Glutamatergic neuron (in vitro differentiated cells): Measurements from ENCODE around the gene OSTM1. TPM values are rescaled to one million over a fixed set of nuclear protein-coding genes. Genes with fewer than 3 reads are reported as not detected.

Experiments used
- DNase-seq: peaks from one replicate; pipeline ENCODE4 v3.0.0; 2022
- H3K27ac Mint-ChIP-seq: one replicate; pipeline ENCODE4 v1.8.0; 2020; ENCODE audit warnings: mild to moderate bottlenecking, mixed read lengths, inconsistent platforms; ENCODE audit not compliant: unreplicated experiment
- H3K27me3 Mint-ChIP-seq: one replicate; pipeline ENCODE4 v1.8.0; 2020; ENCODE audit warnings: mild to moderate bottlenecking, moderate library complexity, mixed read lengths, inconsistent platforms; ENCODE audit not compliant: unreplicated experiment
- H3K36me3 Mint-ChIP-seq: one replicate; pipeline ENCODE4 v1.8.0; 2020; ENCODE audit warnings: mild to moderate bottlenecking, mixed read lengths, inconsistent platforms; ENCODE audit not compliant: unreplicated experiment
- H3K4me1 Mint-ChIP-seq: one replicate; pipeline ENCODE4 v1.8.0; 2020; ENCODE audit warnings: mild to moderate bottlenecking, low read depth, mixed read lengths, inconsistent platforms; ENCODE audit not compliant: unreplicated experiment
- H3K4me3 Mint-ChIP-seq: one replicate; pipeline ENCODE4 v1.8.0; 2020; ENCODE audit warnings: mild to moderate bottlenecking, mixed read lengths, inconsistent platforms; ENCODE audit not compliant: unreplicated experiment
- H3K9me3 Mint-ChIP-seq: one replicate; pipeline ENCODE4 v1.8.0; 2020; ENCODE audit warnings: mild to moderate bottlenecking, moderate library complexity, mixed read lengths, inconsistent platforms; ENCODE audit not compliant: unreplicated experiment
- CTCF ChIP-seq: fragments of 200-600 bp; sonication (generic); IDR thresholded peaks from one replicate; pipeline ENCODE4 v1.5.0; 2021; ENCODE audit not compliant: partially characterized antibody, unreplicated experiment
- total RNA-seq: library from RNA; stranded (reverse); fragmentation: NEBNext Ultra II Directional; extraction: Animal tissue kit (Norgen Biotek cat#: 25700); gene quantifications from one replicate; pipeline ENCODE4 v1.2.1, GENCODE V29; 2021; ENCODE audit not compliant: unreplicated experiment

The OSTM1 gene
- total RNA-seq, 1 donor from 2014 or later = 47.7 TPM

GRCh38 chr6:108102965-108103364, 28.4 kb upstream of the OSTM1 start:
- no peak for TF ChIP-seq CTCF
- H3K4me1 Mint-ChIP-seq = peaks cover 27% of the 10 kb centered on the region
- H3K27ac Mint-ChIP-seq = peak overlapping the region; percentile 31
- peaks cover 2% of the 10 kb centered on the region for H3K9me3 Mint-ChIP-seq
- DNase-seq = no peak
- H3K27me3 Mint-ChIP-seq = no peaks in the 10 kb centered on the region
- no peaks in the 10 kb centered on the region for H3K36me3 Mint-ChIP-seq
- no peak overlapping the region for H3K4me3 Mint-ChIP-seq

- no peak for DNase-seq
- peaks cover 2% of the 10 kb centered on the region for H3K9me3 Mint-ChIP-seq
- peaks cover 12% of the 10 kb centered on the region for H3K4me1 Mint-ChIP-seq
- TF ChIP-seq CTCF = no peak
- H3K4me3 Mint-ChIP-seq = no peak overlapping the region
- H3K27me3 Mint-ChIP-seq = peaks cover 2% of the 10 kb centered on the region
- H3K36me3 Mint-ChIP-seq = no peaks in the 10 kb centered on the region
- no peak overlapping the region for H3K27ac Mint-ChIP-seq
Measured at GRCh38 chr6:108100003-108100402, 25.5 kb upstream of the OSTM1 start.

GRCh38 chr6:108097882-108098281, 23.3 kb upstream of the OSTM1 start:
- peaks cover 6% of the 10 kb centered on the region for H3K4me1 Mint-ChIP-seq
- no peak overlapping the region for H3K27ac Mint-ChIP-seq
- peaks cover 2% of the 10 kb centered on the region for H3K27me3 Mint-ChIP-seq
- H3K4me3 Mint-ChIP-seq = no peak overlapping the region
- H3K36me3 Mint-ChIP-seq = no peaks in the 10 kb centered on the region
- DNase-seq = no peak
- peaks cover 3% of the 10 kb centered on the region for H3K9me3 Mint-ChIP-seq
- no peak for TF ChIP-seq CTCF

- Mint-ChIP-seq H3K27ac (no peak overlapping the region), H3K27me3 (peaks cover 2% of the 10 kb centered on the region), H3K9me3 (peaks cover 3% of the 10 kb centered on the region), H3K4me3 (no peak overlapping the region), H3K4me1 (no peaks in the 10 kb centered on the region), H3K36me3 (no peaks in the 10 kb centered on the region)
- no peak for DNase-seq
- no peak for TF ChIP-seq CTCF
Measured at GRCh38 chr6:108093781-108094300, 19.3 kb upstream of the OSTM1 start.

GRCh38 chr6:108091288-108091687, 16.7 kb upstream of the OSTM1 start:
- no peak overlapping the region for H3K27ac Mint-ChIP-seq
- H3K36me3 Mint-ChIP-seq = no peaks in the 10 kb centered on the region
- H3K9me3 Mint-ChIP-seq = peaks cover 2% of the 10 kb centered on the region

More at GRCh38 chr6:108091288-108091687, 16.7 kb upstream of the OSTM1 start:
- H3K4me3 Mint-ChIP-seq = no peak overlapping the region
- H3K4me1 Mint-ChIP-seq = no peaks in the 10 kb centered on the region
- H3K27me3 Mint-ChIP-seq = no peaks in the 10 kb centered on the region
- DNase-seq = no peak
- no peak for TF ChIP-seq CTCF
